T follicular helper cell (primary cell): Measurements from ENCODE around the gene C1orf21.

Experiments used
- DNase-seq: peaks from one replicate; pipeline ENCODE4 v3.0.0-alpha.2; 2020; ENCODE audit warnings: low read depth

Gene C1orf21

DNA sequence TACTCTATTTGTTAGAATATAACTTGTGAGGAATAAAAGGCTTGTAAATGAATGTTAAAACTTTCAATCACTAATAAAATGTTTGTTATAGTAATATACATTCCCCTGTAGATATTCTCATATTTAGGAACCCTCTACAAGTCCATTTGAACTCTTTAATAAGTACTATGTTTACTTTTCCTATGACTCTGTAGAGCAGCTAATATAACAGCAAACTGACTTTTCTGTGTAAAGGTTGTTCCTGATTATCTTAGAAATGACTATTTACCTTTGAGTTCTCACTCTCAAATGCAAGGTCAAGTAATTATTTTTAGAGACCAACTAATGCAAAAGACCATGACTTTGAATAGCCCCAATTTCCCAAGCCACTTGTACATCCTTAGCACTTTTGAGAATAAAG is 130.3 kb downstream of the C1orf21 start:
- no peak for DNase-seq

DNA sequence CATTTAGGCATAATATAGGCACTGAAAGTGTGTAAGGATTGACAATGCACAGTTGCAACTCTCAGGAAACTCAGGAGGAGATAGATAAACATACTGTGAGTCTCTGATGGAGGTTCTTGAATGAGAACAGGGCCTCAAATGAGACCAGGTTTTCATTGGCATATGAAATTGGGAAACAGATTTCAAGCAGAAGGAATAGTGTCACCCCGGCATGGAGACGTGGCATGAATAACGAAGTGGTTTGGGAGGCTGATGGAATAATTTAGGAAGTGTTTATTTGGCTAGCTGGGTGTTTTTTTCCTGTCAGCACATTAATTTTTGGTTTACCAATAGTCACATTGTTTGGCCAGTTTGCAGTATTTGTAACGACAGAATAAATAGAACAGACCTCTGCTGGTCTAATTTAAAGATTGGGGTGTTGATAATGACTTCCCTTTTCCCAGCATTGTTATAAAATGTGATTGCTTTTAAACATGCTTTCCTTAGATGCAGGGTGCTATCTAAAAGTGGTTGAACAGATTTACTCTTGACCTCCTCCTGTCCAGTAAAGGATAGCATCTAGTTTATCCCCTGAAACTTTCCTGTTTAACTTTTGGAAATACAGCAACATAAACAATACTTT is 132.0 kb downstream of the C1orf21 start:
- no peak for DNase-seq

DNA sequence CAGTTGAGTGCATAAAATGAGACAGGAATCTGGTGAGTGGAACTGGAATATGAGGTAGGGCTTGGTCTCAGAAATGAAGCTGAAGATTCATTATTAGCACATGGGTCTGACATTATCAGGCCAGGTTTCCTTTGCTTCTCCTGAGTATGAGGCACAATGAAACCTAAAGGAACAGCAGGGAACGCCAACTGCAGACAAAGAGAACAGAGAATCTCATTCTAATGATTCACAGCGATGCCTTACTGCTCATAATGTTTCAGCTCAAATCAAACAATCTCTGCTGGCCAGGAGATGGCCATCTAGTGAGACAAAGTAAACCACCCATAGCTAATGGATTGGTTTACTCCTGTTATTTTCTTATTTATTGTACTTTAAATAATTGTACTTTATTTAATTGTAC is 133.5 kb downstream of the C1orf21 start:
- no peak for DNase-seq

DNA sequence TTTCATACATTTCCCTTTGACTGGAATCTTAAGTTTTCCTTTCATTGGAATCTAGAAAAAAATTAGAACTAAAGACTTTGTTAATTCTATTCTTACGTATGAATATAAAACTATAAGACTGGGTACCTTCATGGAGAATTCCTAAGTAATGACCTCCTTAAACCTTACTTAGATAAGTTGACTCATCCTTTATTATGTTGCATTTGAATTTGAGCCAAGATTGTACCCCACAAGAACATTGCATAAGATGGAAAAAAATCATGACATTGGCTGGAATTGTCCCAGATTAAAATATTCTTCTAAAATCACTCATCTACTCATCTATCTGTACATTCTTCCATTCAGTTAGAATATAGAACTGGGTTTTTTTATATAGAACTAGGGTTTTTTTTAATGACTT is 137.4 kb downstream of the C1orf21 start:
- DNase-seq, result no peak

DNA sequence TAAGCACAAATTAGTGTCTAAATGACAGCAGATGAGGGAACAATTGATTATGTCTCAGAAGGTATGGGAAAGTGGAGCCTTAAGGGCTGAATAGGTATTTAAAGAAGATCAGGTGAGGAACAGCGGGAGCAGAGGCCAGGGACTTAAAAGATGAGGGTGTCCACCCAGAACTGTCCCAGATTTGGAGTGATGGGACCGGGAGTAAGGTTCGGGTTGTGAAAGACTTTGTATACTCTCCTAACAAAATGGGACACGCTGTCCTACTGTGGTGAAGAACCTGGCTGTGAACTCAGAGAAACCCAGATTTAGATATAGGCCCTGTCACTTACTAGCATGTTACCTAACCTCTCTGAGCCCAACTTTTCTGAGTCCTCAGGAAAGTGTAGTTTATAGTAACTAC is 140.6 kb downstream of the C1orf21 start:
- DNase-seq, result no peak

DNA sequence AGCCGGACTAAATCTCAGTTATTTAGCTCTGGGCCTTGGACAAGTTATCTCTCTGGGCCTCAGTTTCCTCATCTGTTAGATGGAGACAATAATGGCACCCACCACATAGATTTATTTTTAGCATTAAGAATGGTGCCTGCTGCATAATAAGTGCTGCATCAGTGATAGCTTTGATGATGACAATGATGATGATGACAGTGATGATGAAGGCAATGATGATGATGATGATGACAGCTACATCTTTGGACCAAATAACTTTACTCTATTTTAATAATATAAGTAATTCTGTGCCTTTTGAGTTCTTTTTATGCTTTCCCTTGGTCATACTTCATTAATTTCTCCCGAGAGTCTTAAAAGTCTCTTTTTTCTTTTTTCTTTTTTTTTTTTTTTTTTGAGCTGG is 143.4 kb downstream of the C1orf21 start:
- no peak for DNase-seq

DNA sequence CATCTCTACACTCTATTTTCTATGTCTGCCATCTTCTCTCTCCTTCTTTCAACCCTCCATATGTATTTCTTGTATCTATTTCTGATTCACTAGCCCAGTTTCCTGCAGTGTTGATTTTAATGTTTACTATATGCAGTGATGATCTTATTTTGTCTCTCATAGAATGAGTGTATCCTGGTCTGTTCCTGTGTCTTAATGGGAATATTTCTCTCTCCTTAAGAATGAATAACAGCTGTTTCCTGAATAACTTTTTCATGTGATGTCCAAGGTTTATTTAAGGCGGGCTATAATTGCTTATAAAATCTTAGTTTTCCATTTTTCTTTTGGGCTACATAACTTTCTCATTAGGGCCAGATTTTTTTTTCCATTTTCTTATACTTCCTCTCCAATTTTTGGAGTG is 144.5 kb downstream of the C1orf21 start:
- DNase-seq, result no peak

DNA sequence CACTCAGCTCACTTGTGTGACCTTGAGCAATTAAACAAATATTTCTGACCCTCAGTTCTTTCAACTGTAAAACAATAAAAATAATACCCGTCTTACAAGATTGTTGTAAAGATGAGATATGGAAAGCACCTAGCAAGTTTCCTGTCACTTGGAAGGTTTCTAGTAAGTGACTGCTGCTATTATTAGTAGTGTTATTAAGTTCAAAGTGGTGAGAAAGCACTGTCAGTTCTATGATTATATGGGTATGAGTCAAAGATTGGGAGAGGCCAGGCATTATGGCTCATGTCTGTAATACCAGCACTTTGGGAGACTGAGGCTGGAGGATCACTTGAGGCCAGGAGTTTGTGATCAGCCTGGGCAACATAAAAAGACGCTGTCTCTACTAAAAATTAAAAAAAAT is 145.4 kb downstream of the C1orf21 start:
- no peak for DNase-seq

DNA sequence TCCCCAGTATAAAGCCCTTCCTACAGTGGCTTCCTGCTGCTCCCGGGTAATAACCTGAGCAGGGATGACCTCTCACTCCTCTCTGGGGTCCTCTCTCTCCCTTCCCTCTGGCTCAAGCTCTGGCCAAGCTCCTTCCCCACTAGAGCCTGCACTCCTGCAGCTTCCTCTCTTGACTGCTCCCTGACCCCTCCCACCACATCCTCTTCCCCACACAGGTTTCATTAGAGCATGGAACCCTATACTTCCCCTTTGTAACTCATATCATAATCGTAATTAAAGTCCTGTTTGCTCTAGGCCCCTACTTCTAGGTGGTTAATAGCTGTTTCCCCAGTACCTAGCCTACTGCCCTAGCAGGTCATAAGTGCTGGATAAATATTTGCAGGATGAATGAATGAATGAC is 146.2 kb downstream of the C1orf21 start:
- no peak for DNase-seq

DNA sequence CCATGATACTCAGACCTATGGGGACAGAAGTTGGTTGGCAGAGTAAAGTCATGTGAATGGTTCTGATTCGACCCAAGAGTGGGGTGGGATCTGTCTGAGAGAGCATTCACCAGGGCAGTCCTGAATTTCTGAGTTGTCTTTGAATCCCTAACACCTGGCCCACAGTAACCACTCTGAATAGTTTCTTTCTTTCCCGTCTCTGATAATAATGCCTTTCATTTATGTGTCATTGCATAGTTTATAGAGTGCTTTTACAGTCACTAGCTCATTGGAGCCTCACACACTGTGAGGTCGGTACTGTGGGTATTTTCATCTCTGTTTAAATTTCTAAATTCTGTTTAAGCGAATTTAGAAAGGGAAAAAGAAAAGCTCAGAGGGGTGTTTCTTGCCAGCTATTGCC is 147.1 kb downstream of the C1orf21 start:
- DNase-seq, result no peak

DNA sequence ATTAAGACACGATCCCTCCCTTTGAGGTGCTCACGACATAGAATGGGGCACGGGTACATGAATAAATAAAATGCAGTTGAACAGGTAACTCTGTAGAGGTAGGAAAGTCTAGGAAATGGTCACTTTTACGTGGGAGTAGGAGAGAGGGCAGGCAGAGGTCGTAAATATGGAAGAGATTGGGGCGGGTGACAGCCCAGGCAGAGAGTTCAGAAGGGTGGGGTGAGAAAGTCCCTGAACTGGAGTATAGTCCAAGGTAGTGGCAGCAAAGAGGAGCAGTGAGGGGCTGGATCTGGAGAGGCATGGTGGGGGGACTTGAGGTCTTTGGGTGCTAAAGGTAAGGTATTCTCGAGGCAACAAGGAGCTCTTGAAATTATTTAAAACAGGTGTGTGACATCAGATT is 147.9 kb downstream of the C1orf21 start:
- DNase-seq, result no peak

DNA sequence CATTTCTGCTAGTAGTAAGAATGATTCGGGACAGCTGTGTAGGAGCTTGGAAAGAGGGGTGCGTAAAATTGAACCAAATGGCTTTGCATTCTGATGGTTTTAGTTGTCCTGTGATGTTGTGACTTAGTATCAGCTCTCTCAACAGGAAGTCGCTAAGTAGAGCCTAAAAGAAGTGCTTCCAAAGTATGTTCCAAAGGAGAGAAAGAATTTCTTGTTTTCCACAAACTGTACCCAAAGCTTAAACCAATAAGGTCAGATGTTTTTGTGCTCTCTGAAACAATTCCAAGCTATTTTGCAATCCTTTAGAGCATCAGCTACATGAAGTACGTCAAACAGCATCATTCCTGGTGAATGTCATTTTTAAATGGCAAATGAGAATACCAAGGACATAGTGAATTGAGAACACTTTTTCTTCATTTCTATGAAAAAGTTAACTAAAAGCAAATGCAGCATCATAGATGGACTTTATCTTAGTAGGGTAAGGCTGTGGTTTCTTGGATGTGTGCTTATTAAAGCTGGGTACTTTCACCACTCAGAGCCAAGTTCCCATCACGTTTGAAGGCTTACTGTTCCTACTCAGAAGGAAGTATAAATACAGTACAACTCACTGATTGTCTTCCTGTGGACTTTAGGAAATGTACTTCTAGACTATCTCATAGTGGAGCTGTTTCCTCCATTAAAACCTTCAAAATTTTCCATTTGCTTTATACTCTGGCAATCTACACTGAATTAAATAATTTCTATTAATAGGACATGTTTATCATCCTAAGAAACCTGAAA is 148.6 kb downstream of the C1orf21 start:
- no peak for DNase-seq

DNA sequence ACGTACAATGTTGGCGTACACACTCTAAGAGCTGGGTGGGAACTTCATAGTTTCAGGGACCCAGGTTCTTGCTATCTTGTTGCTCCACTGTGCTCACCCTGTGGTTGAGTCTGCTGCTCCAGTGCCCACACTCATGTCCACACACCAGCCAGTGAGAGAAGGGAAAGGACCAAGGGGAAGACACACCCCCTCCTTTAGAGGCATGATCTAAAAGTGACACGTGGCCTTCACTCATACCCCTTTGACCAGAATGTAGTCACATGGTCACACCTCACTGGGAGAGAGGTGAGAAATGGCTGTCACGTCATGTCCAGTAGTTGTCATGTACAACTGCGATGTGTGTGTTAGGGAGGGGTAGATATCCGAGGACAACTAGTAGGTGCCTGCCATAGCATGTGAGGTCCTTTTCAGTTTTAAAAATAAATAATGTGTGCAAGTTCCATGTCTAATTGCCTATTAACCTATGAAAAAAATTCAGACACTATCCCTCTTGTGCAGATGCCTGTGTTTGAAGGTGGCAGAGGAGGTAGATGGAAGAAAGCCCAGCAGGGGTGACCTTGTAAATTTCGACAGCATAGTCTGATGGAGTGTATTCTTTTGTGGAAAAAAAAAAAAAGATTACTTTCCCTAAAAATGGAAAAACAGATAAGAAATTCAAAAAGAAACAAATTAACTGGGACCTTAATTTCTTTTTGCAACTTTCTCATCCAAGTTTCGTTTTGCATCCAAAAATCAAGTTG is 149.6 kb downstream of the C1orf21 start:
- no peak for DNase-seq

DNA sequence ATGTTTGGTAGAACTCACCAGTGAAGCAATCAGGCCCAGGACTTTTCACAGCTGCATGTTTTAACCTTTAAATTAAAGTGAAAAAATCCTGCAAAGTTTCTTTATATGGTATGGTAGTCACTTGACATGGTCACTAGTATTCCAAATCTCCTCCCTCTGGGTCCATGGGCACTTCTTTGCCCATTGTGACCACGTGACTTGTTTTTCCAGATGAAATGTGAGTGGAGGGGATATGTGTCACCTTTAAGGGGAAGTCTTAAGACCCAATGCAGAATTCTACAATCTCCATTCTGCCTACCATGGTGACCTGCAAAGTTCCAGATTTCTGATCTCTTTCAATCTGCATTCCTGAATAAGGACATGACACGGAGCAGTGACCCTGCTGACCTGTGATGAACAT is 152.8 kb downstream of the C1orf21 start:
- no peak for DNase-seq

DNA sequence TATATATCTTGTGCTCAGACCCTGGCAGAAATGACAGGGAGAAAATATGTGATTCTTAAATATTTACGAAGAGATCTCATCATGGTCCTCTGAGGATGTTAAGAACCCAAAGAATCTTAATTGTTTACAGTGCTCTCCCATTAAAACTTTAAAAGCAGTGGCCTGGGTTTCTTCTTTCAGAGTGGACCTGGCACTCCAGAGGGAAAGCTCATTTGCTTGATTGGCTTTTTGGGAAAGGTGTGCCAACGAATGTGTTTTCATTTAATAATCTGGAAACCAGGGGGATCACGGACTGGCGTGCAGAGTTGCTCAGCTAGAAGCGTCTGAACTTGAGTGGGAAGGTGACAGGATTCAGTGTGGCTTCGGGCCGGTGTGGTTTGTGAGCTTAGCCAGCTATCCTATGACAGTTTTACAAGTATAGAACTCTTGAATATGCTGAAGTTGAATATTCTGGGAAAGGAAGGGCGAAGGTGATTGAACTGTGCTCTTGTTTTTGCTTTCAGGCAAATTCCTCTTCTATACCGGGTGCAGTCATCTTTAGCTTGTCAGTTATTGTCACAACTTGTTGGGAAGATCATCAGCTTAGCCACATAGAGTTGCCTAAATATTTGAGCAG is 154.8 kb downstream of the C1orf21 start:
- no peak for DNase-seq

DNA sequence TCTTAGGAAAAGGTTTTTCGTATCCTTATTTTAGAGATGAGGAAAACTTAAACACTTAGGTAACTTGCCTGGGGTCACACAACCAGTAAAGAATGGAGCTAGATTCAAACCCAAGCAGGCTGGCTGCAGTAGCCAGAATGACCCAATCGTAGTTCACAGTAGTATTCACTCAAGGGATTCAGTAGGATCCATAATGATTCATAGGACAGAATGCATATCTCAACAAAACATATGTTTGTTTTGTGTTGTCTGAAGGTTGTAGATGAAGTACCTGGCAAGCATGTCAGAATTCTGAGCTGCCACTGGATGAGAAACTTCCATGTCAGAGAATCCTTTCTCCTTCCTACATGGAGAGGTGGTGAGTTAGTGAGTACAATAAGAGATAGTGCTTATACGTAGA is 155.5 kb downstream of the C1orf21 start:
- no peak for DNase-seq

DNA sequence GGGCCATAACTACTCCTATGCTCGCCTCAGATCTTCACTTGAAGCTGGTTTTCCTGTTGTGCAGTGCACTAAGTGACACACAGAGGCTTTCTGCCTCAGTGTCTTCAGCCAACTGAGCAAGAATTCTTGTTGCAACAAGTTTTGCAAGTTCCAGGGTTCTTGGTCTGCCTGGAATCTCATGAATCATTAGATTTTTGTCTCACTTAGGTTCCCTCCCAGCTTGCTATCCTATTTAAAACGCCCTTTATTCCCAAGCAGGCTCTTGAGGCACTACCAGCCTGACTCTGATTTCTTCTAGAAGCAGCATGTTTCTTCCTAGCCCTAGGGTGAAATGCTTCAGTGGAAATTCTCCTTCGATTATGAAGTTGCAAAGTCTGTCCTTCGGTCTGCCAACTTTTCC is 158.8 kb downstream of the C1orf21 start:
- DNase-seq, result no peak

DNA sequence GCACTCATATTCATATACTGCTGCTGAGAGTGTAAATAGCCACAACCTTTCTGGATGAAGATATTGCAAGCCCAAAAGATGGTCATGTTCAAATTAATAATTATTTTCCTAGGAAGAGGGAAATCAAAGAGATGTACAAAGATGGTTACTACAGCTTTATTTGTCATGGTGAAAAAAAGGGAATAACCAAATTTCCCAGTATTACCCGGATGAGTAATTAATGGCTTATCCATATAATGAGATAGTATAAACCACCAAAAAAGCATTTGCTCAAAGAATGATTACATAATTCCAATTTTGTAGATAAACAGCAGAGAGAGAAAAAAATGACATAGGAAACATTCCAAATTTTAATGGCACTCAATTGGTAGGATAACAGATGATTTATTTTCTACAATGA is 165.6 kb downstream of the C1orf21 start:
- DNase-seq, result no peak

DNA sequence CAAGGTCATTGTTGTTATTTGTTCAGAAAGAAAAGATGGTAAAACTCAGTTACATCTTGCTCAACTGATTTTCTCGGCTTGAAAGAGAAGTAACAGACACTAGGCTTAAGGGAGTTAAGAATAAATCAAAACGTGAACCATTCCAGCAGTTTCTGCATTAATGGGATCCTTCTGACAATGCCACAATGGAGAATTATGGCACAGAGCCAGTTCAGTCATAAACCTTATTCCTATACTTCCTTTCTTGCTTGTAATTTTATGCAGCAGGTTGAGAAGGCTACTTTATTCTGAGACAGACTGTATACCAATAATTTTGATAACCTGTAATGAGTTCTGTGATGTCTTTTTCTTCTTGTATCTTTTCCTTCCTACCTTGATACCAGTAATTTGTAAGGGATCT is 167.0 kb downstream of the C1orf21 start:
- DNase-seq, result no peak

DNA sequence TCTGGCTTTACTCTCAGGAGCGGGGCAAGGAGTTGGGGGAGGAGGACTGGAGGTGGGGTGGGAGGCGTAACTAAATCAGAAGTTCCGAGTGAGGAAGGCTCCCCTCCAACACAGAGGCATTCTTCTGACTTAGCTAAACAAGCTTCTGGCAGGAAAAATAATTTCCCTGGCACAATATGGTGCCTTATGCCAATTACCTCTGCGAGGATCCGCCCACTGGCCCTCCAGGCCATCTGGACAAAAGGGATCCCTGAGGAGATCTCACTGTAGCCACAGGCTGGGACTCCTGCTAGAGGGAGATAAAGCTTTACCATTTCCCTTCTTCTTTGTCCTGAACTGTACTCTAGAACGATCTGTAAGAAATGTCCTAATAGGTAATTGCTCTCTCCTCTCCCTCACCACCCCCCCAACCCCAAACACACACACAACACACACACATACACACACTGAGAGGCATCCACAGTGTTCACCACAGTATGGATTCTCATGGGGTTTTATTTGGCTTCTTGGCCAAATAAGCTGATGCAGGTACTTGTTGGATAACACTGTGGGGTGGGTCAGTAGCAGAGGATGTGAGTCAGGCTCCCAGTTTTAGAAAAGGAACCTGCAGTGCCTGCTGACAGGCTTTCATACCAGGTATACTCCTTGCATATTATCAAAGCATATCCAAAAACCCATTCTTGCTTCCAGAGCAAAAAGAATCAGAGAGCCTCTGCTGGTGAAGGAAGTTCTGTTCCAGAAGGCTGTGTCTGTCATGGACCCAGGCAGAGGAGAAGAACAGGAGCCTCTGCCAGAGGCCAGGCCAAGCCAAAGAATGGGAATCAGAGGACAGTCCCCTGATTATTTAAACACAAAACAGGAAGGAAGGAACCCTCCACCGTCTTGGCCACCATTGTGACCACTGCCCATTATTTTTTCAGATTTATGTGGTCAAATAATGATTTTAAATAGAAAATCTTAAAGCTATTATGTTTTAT is 169.1 kb downstream of the C1orf21 start:
- no peak for DNase-seq

DNA sequence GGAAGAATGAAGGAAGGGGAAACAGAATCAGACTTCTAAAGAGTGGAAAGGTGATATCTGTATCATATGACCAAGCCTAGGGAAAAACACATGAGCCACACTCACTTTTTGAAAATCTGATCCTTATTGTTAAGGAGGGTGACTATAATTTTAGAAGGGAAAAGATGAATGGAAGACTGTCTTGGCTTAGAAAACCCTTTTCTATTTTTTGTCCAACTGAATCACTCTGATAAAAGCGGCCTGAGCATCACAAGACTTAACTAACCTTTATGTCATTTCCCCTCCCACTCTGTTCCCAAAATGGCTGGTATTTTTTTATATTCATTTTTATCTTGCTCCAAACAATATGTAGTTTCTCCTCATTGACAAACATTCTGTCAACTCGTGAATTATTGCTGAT is 169.8 kb downstream of the C1orf21 start:
- DNase-seq, result no peak
